Bronchial epithelial cell (primary cell): ENCODE measurements around the gene MRPL33. TPM values are rescaled to one million over a fixed set of nuclear protein-coding genes. Genes with fewer than 3 reads are reported as not detected.

ENCODE experiments used
- DNase-seq: peaks from one replicate; pipeline ENCODE4 v3.0.0-alpha.2; 2010; ENCODE audit warnings: low read depth
- FAIRE-seq: peaks from 2 replicates; lab custom pipeline; 2011; peaks lifted over from hg19 to GRCh38; lab: Jason Lieb, UNC
- H3K27me3 ChIP-seq: 2 replicates; pipeline ENCODE4 v1.5.1; 2011; ENCODE audit warnings: low read length; ENCODE audit not compliant: control insufficient read depth, insufficient read depth
- H3K36me3 ChIP-seq: 2 replicates; pipeline ENCODE4 v1.5.1; 2011; ENCODE audit warnings: low read length; ENCODE audit not compliant: control insufficient read depth, insufficient read depth
- H3K4me3 ChIP-seq: 2 replicates; pipeline ENCODE4 v1.5.1; 2011; ENCODE audit warnings: mild to moderate bottlenecking, low read depth, low read length, control low read depth
- total RNA-seq: library from RNA; depleted of rRNA; stranded (reverse); fragments of >200 nt; gene quantifications from 2 replicates; pipeline ENCODE4 v1.2.1, GENCODE V29; 2014
- TF ChIP-seq, protein P1 (sequence below): IDR thresholded peaks from 2 replicates; pipeline ENCODE4 v1.5.1; 2011; ENCODE audit warnings: mild to moderate bottlenecking, moderate library complexity, low read length, control low read depth, inconsistent platforms; ENCODE audit not compliant: insufficient read depth, severe bottlenecking

Gene MRPL33
- total RNA-seq, 1 donor from 2014 or later, result 11.3 TPM

DNA sequence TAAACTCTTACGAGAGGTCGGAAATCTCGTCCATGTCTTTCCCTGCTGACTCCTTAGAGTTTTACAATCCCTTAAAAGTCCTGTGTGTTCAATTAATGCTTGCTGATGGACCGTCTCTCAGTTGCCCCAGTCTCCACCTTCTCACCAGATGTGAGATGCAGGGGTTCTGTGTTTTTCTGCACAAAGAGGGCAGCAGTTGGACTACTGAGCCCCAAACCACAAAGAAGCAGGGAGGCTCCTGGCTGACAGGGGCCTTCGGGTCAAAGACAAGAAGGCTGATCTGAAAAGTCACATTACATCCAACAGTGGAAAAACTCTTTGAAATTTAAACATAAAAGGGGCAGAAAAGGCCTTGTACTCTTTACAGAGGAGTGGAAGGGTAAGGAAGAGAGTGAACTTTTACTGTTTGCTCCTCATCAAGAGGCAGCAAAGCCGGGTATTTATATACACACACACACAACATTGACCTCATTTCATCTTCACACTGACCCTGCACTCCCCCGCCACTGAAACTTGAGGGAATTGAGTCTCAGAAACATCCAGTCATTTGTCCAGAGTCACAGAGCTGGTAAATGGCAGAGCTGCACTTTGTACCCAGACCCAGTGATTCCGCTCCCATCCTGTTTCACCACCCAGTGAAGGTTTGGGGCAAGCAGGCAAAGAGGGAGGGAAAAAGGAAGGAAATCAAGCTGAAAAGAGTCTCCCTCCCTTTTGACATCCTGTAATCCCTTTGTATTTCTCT lies 23.7 kb downstream of the MRPL33 start:
- no peak for DNase-seq
- no peak for FAIRE-seq
- TF ChIP-seq, protein P1, sequence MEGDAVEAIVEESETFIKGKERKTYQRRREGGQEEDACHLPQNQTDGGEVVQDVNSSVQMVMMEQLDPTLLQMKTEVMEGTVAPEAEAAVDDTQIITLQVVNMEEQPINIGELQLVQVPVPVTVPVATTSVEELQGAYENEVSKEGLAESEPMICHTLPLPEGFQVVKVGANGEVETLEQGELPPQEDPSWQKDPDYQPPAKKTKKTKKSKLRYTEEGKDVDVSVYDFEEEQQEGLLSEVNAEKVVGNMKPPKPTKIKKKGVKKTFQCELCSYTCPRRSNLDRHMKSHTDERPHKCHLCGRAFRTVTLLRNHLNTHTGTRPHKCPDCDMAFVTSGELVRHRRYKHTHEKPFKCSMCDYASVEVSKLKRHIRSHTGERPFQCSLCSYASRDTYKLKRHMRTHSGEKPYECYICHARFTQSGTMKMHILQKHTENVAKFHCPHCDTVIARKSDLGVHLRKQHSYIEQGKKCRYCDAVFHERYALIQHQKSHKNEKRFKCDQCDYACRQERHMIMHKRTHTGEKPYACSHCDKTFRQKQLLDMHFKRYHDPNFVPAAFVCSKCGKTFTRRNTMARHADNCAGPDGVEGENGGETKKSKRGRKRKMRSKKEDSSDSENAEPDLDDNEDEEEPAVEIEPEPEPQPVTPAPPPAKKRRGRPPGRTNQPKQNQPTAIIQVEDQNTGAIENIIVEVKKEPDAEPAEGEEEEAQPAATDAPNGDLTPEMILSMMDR, result no peak

DNA sequence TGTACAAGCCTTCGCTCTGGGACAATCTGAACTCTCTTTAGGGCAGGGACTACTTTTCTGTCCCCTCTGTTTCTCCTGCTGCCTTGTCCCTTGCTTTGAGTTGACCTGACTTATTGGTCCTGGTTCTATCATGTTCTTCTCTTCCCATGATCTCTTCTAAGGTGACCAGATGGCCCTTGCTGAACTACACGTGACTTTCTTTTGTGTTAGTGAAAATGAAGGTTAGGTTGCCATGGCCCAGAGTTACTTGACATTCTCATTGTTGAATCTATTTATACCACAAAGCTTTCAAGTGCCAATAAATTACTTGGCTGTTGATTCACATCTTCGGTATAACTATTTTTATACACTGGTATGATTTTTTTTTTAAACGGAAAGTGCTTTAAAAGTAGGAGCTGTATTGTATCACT lies 24.4 kb downstream of the MRPL33 start:
- H3K36me3 ChIP-seq, result no peaks in the 10 kb centered on the region
- FAIRE-seq (no peak), DNase-seq (no peak)
- H3K27me3 ChIP-seq, result no peaks in the 10 kb centered on the region
- TF ChIP-seq, protein P1, result no peak
- H3K4me3 ChIP-seq, result no peak overlapping the region

More for the DNA sequence above, 23.7 kb downstream of the MRPL33 start:
- Histone ChIP-seq H3K4me3 (no peak overlapping the region), H3K27me3 (no peaks in the 10 kb centered on the region), H3K36me3 (no peaks in the 10 kb centered on the region)

DNA sequence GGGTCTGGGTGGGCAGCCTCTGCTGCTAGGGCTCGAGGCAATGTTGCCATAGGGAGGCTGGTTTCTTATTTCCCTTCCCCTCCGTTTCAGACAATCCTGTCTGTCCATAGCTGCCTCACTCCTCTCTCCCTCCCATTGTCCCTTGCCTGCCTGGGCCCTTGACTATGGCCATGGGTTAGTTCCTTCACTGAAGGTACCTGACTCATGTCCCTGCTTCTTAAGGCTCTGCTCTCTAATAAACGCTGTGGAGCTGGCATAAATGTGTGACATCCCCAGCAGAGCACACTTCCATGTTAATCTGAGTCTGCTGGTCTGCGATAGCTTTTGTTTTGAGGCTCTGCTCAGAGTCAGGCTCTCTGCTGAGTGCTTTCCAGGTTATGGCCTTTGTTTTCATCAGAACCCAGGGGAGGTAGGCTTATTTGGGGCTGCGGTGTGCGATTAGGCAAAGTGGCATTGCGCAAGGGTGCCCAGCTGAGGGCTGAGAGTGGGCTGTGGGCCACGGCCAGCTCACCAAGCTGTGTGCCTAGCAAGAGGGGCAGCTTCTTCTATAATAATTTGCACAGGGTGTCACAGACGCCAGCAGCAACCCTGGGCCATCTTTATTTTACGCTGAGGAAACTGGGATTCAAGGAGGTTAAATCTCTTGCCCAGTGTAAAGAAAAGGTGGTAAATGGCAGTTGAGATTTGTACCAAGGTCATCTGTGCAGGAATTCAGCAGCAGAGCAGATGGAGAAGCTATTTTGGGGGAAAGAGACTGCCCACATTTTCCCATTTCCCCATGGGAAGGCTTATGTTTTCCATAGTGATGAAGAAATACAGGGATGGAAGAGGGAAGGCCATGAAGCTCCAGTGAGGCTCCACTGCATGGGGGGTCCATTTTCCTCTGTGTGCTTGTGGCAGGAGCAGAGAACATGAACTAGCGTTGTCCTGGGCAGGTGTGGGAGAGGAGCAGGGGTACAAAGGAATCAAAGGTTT lies 25.6 kb downstream of the MRPL33 start:
- FAIRE-seq (no peak), DNase-seq (no peak)
- Histone ChIP-seq H3K36me3 (no peaks in the 10 kb centered on the region), H3K27me3 (no peaks in the 10 kb centered on the region), H3K4me3 (no peak overlapping the region)
- TF ChIP-seq, protein P1, result no peak

DNA sequence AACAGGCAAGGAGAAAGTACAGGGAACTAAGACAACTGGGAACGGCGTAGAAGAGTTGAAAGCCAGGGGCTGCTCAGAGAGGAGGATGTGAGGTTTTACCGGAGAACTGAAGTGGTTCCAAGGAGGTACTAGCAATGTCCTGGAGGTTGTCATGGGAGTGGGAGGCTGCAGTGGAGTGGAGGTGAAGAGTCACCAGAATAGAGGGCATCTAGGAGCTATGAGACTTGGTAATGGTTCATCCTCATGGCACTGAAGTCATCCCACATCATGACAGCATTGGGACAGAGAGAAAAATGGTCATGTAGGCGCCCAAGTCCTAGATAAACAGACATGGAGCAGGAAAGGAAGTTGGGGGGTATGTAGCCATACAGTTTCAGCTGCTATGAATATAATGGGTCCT lies 26.3 kb downstream of the MRPL33 start:
- Histone ChIP-seq H3K36me3 (no peaks in the 10 kb centered on the region), H3K4me3 (no peak overlapping the region), H3K27me3 (no peaks in the 10 kb centered on the region)
- FAIRE-seq, result no peak
- no peak for DNase-seq
- TF ChIP-seq, protein P1, result no peak

DNA sequence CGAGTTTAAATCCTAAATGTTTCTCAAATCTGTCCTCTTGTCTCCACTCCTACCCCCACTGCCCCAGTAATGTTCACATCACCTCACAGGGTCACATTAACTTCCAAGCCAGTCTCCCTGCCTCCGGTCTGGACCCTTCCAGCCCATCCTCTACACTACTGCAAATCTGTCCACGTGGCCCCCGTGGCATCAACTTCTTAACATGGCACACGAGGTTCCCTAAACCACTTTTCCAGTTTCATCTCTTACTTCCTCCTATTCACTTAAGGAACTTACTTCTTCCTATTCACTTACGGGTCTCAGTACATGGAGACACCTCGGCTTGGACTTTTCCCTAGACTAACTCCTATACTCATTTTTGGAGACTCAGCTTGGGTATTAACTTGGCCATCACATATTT lies 27.0 kb downstream of the MRPL33 start:
- H3K27me3 ChIP-seq, result no peaks in the 10 kb centered on the region
- no peak overlapping the region for H3K4me3 ChIP-seq
- H3K36me3 ChIP-seq, result no peaks in the 10 kb centered on the region
- FAIRE-seq, result no peak
- no peak for DNase-seq
- TF ChIP-seq, protein P1, result no peak
